K562 (cell line): Measurements from ENCODE around the gene CILP. TPM values are rescaled to one million over a fixed set of nuclear protein-coding genes. Genes with fewer than 3 reads are reported as not detected.

Experiments used
- CBFA2T2 ChIP-seq: fragments of 450-650 bp; conservative IDR thresholded peaks from 2 replicates; pipeline ENCODE4 v1.6.1; 2017; ENCODE audit warnings: mild to moderate bottlenecking
- CHD2 ChIP-seq: IDR thresholded peaks from 2 replicates; pipeline ENCODE4 v1.6.1; 2011; ENCODE audit warnings: low read depth, low read length
- EWSR1 ChIP-seq: fragments of 450-650 bp; IDR thresholded peaks from 2 replicates; pipeline ENCODE4 v1.6.1; 2018; ENCODE audit warnings: borderline replicate concordance, mild to moderate bottlenecking, low read depth, moderate library complexity; ENCODE audit not compliant: partially characterized antibody
- ID3 ChIP-seq, 2 experiments: fragments of 250-450 bp in 1 of 2; fragments of 450-650 bp in 1 of 2; sonication (Bioruptor Pico) in 1 of 2; IDR thresholded peaks; 2 replicates each; pipeline versions ENCODE4 v1.6.1 to v1.8.0; 2016 to 2021; ENCODE audit warnings: mild to moderate bottlenecking in 2 of 2, moderate library complexity in 2 of 2, missing compliant biosample characterization in 1 of 2, missing genetic modification characterization in 1 of 2
- KAT8 ChIP-seq: fragments of 450-650 bp; IDR thresholded peaks from 2 replicates; pipeline ENCODE4 v1.6.1; 2016; ENCODE audit warnings: low read depth, mild to moderate bottlenecking
- KDM4B ChIP-seq, 2 experiments: fragments of 450-650 bp in 1 of 2; sonication (generic) in 1 of 2; IDR thresholded peaks; 2 replicates each; pipeline ENCODE4 v1.6.1; 2016 to 2017; ENCODE audit warnings: borderline replicate concordance in 2 of 2, antibody characterized with exemption in 1 of 2, low read depth in 1 of 2, mild to moderate bottlenecking in 1 of 2
- MEF2A ChIP-seq: IDR thresholded peaks from 2 replicates; pipeline ENCODE4 v1.6.1; 2011; ENCODE audit warnings: low read depth, mild to moderate bottlenecking, low read length, moderate library complexity; ENCODE audit not compliant: control insufficient read depth
- NCOR1 ChIP-seq: fragments of 450-650 bp; IDR thresholded peaks from 2 replicates; pipeline ENCODE4 v1.6.1; 2016; ENCODE audit warnings: mild to moderate bottlenecking, moderate library complexity
- NFE2 ChIP-seq: IDR thresholded peaks from 2 replicates; pipeline ENCODE4 v1.6.1; 2014; ENCODE audit warnings: antibody characterized with exemption, low read depth
- SAFB ChIP-seq: fragments of 200-400 bp; formaldehyde crosslinking; IDR thresholded peaks from 2 replicates; pipeline ENCODE4 v1.6.1; 2017; ENCODE audit warnings: low read depth, low read length, borderline replicate concordance
- SPI1 ChIP-seq: IDR thresholded peaks from 2 replicates; pipeline ENCODE4 v1.6.1; 2011; ENCODE audit warnings: low read depth, low read length, control low read depth, borderline replicate concordance
- SUPT5H ChIP-seq: fragments of 450-650 bp; IDR thresholded peaks from 2 replicates; pipeline ENCODE4 v1.6.1; 2016
- ZBTB12 ChIP-seq: fragments of 250-450 bp; sonication (Bioruptor Pico); IDR thresholded peaks from 2 replicates; pipeline ENCODE4 v1.4.0; 2020
- ZC3H11A ChIP-seq: IDR thresholded peaks from 2 replicates; pipeline ENCODE4 v1.6.1; 2012; ENCODE audit warnings: low read depth, low read length, improper control_type of control experiment
- ZKSCAN1 ChIP-seq: fragments of 150-350 bp; IDR thresholded peaks from 2 replicates; pipeline ENCODE4 v1.6.1; 2016; ENCODE audit warnings: low read depth, low read length
- ZNF133 ChIP-seq: fragments of 250-450 bp; sonication (Bioruptor Pico); IDR thresholded peaks from 2 replicates; pipeline ENCODE4 v1.4.0; 2020; ENCODE audit warnings: mild to moderate bottlenecking
- ZNF143 ChIP-seq: sonication (generic); formaldehyde crosslinking; IDR thresholded peaks from 2 replicates; pipeline ENCODE4 v1.9.0; 2022; ENCODE audit warnings: mild to moderate bottlenecking, missing genetic modification reagents
- ZNF146 ChIP-seq: IDR thresholded peaks from one replicate; pipeline ENCODE4 v1.6.1; 2018; ENCODE audit warnings: missing compliant biosample characterization; ENCODE audit not compliant: unreplicated experiment
- ZNF165 ChIP-seq: fragments of 250-450 bp; sonication (Bioruptor Pico); IDR thresholded peaks from 2 replicates; pipeline ENCODE4 v1.4.0; 2020; ENCODE audit warnings: borderline replicate concordance
- ZNF23 ChIP-seq: fragments of 250-450 bp; sonication (Bioruptor Pico); IDR thresholded peaks from 2 replicates; pipeline ENCODE4 v1.4.0; 2020; ENCODE audit warnings: mild to moderate bottlenecking
- ZNF384 ChIP-seq: IDR thresholded peaks from 2 replicates; pipeline ENCODE4 v1.6.1; 2012; ENCODE audit warnings: low read depth, low read length, improper control_type of control experiment
- ZNF507 ChIP-seq: conservative IDR thresholded peaks from 2 replicates; pipeline ENCODE4 v1.6.1; 2017; ENCODE audit warnings: missing genetic modification characterization, missing compliant biosample characterization
- ZNF561 ChIP-seq: fragments of 450-650 bp; formaldehyde crosslinking; conservative IDR thresholded peaks from 2 replicates; pipeline ENCODE4 v1.4.0; 2020; ENCODE audit warnings: mild to moderate bottlenecking, moderate library complexity
- ZNF583 ChIP-seq: fragments of 250-450 bp; sonication (Bioruptor Pico); IDR thresholded peaks from 2 replicates; pipeline ENCODE4 v1.4.0; 2020
- polyA plus RNA-seq, 8 experiments: library from polyadenylated mRNA; depleted of rRNA in 4 of 8; stranded (reverse) in 5 of 8; unstranded in 3 of 8; fragments of >200 nt; fragmentation: Nextera tagmentation in 2 of 8; fragmentation: Illumina TruSeq in 1 of 8; extraction: Ambion mirVana in 2 of 8; extraction: Trizol in 1 of 8; gene quantifications; 2 replicates each; pipeline versions ENCODE4 v1.2.1 to v1.2.3, GENCODE V29; 2011 to 2014; ENCODE audit warnings: inconsistent platforms in 1 of 8, missing spikeins in 1 of 8
- total RNA-seq, 7 experiments: library from RNA; depleted of rRNA in 6 of 7; stranded (reverse); fragments of >200 nt in 6 of 7; fragmentation: Illumina TruSeq in 2 of 7; extraction: Trizol in 2 of 7; gene quantifications; 2 replicates each; pipeline versions ENCODE4 v1.2.1 to v1.2.3, GENCODE V29; 2011 to 2021; ENCODE audit warnings: low replicate concordance in 1 of 7
- TF ChIP-seq, protein P1 (sequence below): fragments of 450-650 bp; conservative IDR thresholded peaks from 2 replicates; pipeline ENCODE4 v1.6.1; 2016; ENCODE audit warnings: missing genetic modification characterization, low read depth, mild to moderate bottlenecking, missing compliant biosample characterization, moderate library complexity
- TF ChIP-seq, protein P2 (sequence below), 2 experiments: fragments of 450-650 bp; conservative IDR thresholded peaks; 2 replicates each; pipeline ENCODE4 v1.6.1; 2017; ENCODE audit warnings: mild to moderate bottlenecking in 2 of 2, moderate library complexity in 2 of 2

Gene CILP
- total and polyA plus RNA-seq, 9 of the 15 experiments (the other 6 are each of a cell fraction or from before 2014, with no cell fraction given): 0.03 TPM; not detected in 8

DNA sequence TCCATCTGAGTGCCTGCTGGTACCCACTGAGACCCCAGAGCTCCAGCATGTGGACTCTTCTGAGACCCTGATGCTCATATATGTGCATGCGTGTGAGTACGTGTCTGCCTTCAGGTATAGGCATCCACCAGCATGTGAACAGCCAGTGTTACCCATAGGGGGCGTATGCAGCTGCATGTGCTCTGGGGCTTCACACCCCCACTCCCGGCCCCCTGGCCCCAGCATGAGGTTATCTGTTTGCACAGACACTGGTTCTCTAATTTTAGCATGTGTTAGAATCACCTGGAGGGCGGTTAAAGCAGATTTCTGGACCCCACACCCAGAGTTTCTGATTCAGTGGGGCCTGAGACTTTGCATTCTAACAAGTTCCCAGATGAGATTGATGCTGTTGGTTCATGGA lies 824 bp upstream of the CILP start (continued):
- TF ChIP-seq SPI1 (no peak), ZNF133 (CRISPR knock-in tag) (no peak), ZNF561 (no peak), ZNF384 (0 out of 2 replicates have a peak, but pooled peaks have one; percentile 23), NFE2 (0 out of 2 replicates have a peak, but pooled peaks have one; percentile 9), MEF2A (peak; percentile 95), ZNF146 (CRISPR knock-in tag) (no peak), ZBTB12 (CRISPR knock-in tag) (no peak), ZNF143 (CRISPR knock-in tag) (no peak), SAFB (no peak), ZNF23 (no peak), SUPT5H (no peak), KAT8 (no peak), CHD2 (no peak), ZNF583 (CRISPR knock-in tag) (no peak), CBFA2T2 (peak; percentile 76), ZKSCAN1 (no peak), ZC3H11A (no peak), ID3 (CRISPR knock-in tag; IDR thresholded peaks at IDR 0.05) (no peak), ID3 (tag; IDR thresholded peaks at IDR 0.05) (0 out of 2 replicates have a peak, but pooled peaks have one; percentile 49), ZNF507 (no peak), NCOR1 (peak; percentile 70), EWSR1 (no peak), KDM4B (IDR thresholded peaks at IDR 0.05; ENCODE audit: borderline replicate concordance in 2 of 2, low read depth in 1 of 2) (no peak), ZNF165 (CRISPR knock-in tag) (no peak)
- TF ChIP-seq, protein P1, sequence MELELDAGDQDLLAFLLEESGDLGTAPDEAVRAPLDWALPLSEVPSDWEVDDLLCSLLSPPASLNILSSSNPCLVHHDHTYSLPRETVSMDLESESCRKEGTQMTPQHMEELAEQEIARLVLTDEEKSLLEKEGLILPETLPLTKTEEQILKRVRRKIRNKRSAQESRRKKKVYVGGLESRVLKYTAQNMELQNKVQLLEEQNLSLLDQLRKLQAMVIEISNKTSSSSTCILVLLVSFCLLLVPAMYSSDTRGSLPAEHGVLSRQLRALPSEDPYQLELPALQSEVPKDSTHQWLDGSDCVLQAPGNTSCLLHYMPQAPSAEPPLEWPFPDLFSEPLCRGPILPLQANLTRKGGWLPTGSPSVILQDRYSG (tag): no peak
- TF ChIP-seq, protein P2, sequence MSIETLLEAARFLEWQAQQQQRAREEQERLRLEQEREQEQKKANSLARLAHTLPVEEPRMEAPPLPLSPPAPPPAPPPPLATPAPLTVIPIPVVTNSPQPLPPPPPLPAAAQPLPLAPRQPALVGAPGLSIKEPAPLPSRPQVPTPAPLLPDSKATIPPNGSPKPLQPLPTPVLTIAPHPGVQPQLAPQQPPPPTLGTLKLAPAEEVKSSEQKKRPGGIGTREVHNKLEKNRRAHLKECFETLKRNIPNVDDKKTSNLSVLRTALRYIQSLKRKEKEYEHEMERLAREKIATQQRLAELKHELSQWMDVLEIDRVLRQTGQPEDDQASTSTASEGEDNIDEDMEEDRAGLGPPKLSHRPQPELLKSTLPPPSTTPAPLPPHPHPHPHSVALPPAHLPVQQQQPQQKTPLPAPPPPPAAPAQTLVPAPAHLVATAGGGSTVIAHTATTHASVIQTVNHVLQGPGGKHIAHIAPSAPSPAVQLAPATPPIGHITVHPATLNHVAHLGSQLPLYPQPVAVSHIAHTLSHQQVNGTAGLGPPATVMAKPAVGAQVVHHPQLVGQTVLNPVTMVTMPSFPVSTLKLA (conservative IDR thresholded peaks at IDR 0.05): peak in 1 of 2 experiments; percentile 70; a peak in 3 of 4 replicates
